ENCODE results near the gene TSEN15. TPM values are rescaled to one million over a fixed set of nuclear protein-coding genes. Genes with fewer than 3 reads are reported as not detected.

The TSEN15 gene
- total and polyA plus RNA-seq, 9 of the 15 experiments (the other 6 are each of a cell fraction or from before 2014, with no cell fraction given), result 25.6 to 121 (median 91.3) TPM

GRCh38 chr1:184053881-184054280 is 2.4 kb downstream of the TSEN15 start (continued):
- no peak for TF ChIP-seq KAT7 (CRISPR knock-in tag; IDR thresholded peaks at IDR 0.05; ENCODE audit: borderline replicate concordance)
- no peak for TF ChIP-seq HEY1 (CRISPR knock-in tag; IDR thresholded peaks at IDR 0.05; ENCODE audit: borderline replicate concordance)
- no peak for TF ChIP-seq ZNF165 (CRISPR knock-in tag; IDR thresholded peaks at IDR 0.05; ENCODE audit: borderline replicate concordance)
- TF ChIP-seq C11orf30 (IDR thresholded peaks at IDR 0.05; ENCODE audit: low read depth), result peak; percentile 20; the same call in 1 of the 2 replicates
- no peak for TF ChIP-seq ZNF589 (CRISPR knock-in tag; IDR thresholded peaks at IDR 0.05; ENCODE audit: low read depth)
- TF ChIP-seq, protein P1, sequence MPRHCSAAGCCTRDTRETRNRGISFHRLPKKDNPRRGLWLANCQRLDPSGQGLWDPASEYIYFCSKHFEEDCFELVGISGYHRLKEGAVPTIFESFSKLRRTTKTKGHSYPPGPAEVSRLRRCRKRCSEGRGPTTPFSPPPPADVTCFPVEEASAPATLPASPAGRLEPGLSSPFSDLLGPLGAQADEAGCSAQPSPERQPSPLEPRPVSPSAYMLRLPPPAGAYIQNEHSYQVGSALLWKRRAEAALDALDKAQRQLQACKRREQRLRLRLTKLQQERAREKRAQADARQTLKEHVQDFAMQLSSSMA (CRISPR knock-in tag; IDR thresholded peaks at IDR 0.05), result no peak
- no peak for TF ChIP-seq VEZF1 (CRISPR knock-in tag; IDR thresholded peaks at IDR 0.05)
- TF ChIP-seq KLF1 (tag; IDR thresholded peaks at IDR 0.05), result no peak
- no peak for TF ChIP-seq ZNF280A (IDR thresholded peaks at IDR 0.05; ENCODE audit: low read depth, partially characterized antibody)
- no peak for TF ChIP-seq FOS (IDR thresholded peaks at IDR 0.05; ENCODE audit: extremely low read depth, insufficient read length)
- TF ChIP-seq, protein P2, sequence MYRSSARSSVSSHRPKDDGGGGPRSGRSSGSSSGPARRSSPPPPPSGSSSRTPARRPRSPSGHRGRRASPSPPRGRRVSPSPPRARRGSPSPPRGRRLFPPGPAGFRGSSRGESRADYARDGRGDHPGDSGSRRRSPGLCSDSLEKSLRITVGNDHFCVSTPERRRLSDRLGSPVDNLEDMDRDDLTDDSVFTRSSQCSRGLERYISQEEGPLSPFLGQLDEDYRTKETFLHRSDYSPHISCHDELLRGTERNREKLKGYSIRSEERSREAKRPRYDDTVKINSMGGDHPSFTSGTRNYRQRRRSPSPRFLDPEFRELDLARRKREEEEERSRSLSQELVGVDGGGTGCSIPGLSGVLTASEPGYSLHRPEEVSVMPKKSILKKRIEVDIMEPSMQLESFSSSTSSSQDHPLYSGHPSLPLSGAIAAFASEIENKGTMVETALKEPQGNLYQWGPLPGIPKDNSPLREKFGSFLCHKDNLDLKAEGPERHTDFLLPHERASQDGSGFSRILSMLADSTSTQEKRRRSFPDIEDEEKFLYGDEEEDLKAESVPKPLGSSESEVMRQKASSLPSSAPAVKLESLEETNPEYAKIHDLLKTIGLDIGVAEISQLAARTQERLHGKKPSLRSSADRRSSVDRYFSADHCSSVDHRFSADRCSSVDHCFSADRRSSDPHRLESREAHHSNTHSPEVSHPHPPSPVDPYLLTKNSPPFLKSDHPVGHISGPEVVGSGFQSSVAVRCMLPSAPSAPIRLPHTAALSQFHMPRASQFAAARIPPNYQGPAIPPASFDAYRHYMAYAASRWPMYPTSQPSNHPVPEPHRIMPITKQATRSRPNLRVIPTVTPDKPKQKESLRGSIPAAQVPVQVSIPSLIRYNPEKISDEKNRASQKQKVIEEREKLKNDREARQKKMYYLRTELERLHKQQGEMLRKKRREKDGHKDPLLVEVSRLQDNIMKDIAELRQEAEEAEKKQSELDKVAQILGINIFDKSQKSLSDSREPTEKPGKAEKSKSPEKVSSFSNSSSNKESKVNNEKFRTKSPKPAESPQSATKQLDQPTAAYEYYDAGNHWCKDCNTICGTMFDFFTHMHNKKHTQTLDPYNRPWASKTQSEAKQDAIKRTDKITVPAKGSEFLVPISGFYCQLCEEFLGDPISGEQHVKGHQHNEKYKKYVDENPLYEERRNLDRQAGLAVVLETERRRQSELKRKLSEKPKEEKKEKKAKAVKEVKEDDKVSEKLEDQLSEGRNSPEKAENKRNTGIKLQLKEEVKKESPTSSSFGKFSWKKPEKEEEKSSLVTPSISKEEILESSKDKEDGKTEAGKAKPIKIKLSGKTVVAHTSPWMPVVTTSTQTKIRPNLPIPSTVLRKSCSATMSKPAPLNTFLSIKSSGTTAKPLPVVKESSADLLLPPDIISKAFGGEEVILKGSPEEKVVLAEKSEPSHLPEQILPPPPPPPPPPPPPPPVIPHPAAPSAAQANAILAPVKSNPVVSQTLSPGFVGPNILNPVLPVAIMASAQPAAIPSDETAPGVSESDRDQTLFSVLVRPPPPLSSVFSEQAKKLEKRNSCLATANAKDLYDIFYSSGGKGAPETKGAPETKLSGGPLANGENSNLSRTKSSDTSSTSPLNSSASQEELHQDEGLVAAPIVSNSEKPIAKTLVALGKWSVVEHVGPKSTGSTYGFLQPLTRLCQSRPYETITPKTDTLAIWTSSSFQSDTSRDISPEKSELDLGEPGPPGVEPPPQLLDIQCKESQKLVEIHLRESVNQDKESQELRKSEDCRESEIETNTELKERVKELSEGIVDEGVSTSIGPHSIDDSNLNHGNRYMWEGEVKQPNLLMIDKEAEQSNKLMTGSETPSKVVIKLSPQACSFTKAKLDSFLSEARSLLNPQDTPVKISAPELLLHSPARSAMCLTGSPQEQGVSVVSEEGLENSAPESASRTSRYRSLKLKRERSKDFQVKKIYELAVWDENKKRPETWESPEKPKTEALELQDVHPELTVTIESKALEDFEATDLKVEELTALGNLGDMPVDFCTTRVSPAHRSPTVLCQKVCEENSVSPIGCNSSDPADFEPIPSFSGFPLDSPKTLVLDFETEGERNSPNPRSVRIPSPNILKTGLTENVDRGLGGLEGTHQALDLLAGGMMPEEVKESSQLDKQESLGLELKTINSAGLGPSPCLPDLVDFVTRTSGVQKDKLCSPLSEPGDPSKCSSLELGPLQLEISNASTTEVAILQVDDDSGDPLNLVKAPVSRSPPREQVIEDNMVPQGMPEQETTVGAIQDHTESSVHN (IDR thresholded peaks at IDR 0.05; ENCODE audit: borderline replicate concordance in 1 of 2, low read depth in 1 of 2), result 0 out of 4 replicates have a peak, but pooled peaks of 1 of the 2 experiments have one; percentile 61
- no peak for TF ChIP-seq SREBF2 (CRISPR knock-in tag; IDR thresholded peaks at IDR 0.05)
- TF ChIP-seq POLR2A (conservative IDR thresholded peaks at IDR 0.05), result 0 out of 2 replicates have a peak, but pooled peaks have one; percentile 15
- TF ChIP-seq, protein P3, sequence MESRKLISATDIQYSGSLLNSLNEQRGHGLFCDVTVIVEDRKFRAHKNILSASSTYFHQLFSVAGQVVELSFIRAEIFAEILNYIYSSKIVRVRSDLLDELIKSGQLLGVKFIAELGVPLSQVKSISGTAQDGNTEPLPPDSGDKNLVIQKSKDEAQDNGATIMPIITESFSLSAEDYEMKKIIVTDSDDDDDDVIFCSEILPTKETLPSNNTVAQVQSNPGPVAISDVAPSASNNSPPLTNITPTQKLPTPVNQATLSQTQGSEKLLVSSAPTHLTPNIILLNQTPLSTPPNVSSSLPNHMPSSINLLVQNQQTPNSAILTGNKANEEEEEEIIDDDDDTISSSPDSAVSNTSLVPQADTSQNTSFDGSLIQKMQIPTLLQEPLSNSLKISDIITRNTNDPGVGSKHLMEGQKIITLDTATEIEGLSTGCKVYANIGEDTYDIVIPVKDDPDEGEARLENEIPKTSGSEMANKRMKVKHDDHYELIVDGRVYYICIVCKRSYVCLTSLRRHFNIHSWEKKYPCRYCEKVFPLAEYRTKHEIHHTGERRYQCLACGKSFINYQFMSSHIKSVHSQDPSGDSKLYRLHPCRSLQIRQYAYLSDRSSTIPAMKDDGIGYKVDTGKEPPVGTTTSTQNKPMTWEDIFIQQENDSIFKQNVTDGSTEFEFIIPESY (CRISPR knock-in tag; IDR thresholded peaks at IDR 0.05), result no peak
- no peak for TF ChIP-seq RFX1 (IDR thresholded peaks at IDR 0.05)

Measured in K562 (cell line).